Endodermal cell (in vitro differentiated cells): ENCODE measurements around the gene ATG16L2. TPM values are rescaled to one million over a fixed set of nuclear protein-coding genes. Genes with fewer than 3 reads are reported as not detected.

Source experiments
- DNase-seq: peaks from one replicate; pipeline ENCODE4 v3.0.0-alpha.2; 2017
- H3K27ac ChIP-seq: 2 replicates; pipeline ENCODE4 v1.5.1; 2013; ENCODE audit warnings: mild to moderate bottlenecking, low read depth, low read length, moderate library complexity
- H3K27me3 ChIP-seq: 2 replicates; pipeline ENCODE4 v1.6.1; 2013; ENCODE audit warnings: mild to moderate bottlenecking, low read length, moderate library complexity; ENCODE audit not compliant: insufficient read depth, control insufficient read depth, poor library complexity, severe bottlenecking
- H3K36me3 ChIP-seq: 2 replicates; pipeline ENCODE4 v1.7.0; 2013; ENCODE audit warnings: mild to moderate bottlenecking, low read length, moderate library complexity; ENCODE audit not compliant: control insufficient read depth, insufficient read depth
- H3K4me1 ChIP-seq: one replicate; pipeline ENCODE4 v1.7.0; 2013; ENCODE audit warnings: low read length; ENCODE audit not compliant: control insufficient read depth, insufficient read depth
- H3K4me3 ChIP-seq: 2 replicates; pipeline ENCODE4 v1.5.1; 2013; ENCODE audit warnings: mild to moderate bottlenecking, low read length, moderate library complexity
- H3K9ac ChIP-seq: 2 replicates; pipeline ENCODE4 v1.6.1; 2013; ENCODE audit warnings: mild to moderate bottlenecking, low read length, moderate library complexity; ENCODE audit not compliant: poor library complexity, severe bottlenecking; ENCODE audit errors: extremely low read depth
- H3K9me3 ChIP-seq: 2 replicates; pipeline ENCODE4 v1.6.1; 2013; ENCODE audit warnings: mild to moderate bottlenecking, low read length, moderate library complexity; ENCODE audit not compliant: control insufficient read depth
- H3K27ac Mint-ChIP-seq: 2 replicates; pipeline ENCODE4 v1.8.0; 2020; ENCODE audit warnings: mixed read lengths
- H3K27me3 Mint-ChIP-seq: 2 replicates; pipeline ENCODE4 v1.8.0; 2021; ENCODE audit warnings: mild to moderate bottlenecking, mixed read lengths; ENCODE audit not compliant: insufficient read depth
- H3K36me3 Mint-ChIP-seq: 2 replicates; pipeline ENCODE4 v1.8.0; 2020; ENCODE audit warnings: low read depth, mixed read lengths
- H3K4me1 Mint-ChIP-seq: 2 replicates; pipeline ENCODE4 v1.8.0; 2020; ENCODE audit warnings: mixed read lengths
- H3K4me3 Mint-ChIP-seq: 2 replicates; pipeline ENCODE4 v1.8.0; 2020; ENCODE audit warnings: mild to moderate bottlenecking, moderate library complexity, mixed read lengths
- H3K9me3 Mint-ChIP-seq: 2 replicates; pipeline ENCODE4 v1.8.0; 2020; ENCODE audit warnings: mild to moderate bottlenecking, mixed read lengths
- CTCF ChIP-seq: fragments of 200-600 bp; sonication (generic); conservative IDR thresholded peaks from 2 replicates; pipeline ENCODE4 v1.5.0; 2021; ENCODE audit warnings: antibody characterized with exemption, mild to moderate bottlenecking
- WGBS, 2 experiments: methylation state at CpG; one replicate each; pipeline versions ENCODE4 v1.1.5 to v1.1.7; 2013; ENCODE audit warnings: missing lambda C conversion rate in 2 of 2, mixed read lengths in 1 of 2; ENCODE audit not compliant: insufficient coverage in 1 of 2, insufficient read length in 1 of 2; 5-methylcytosine and 5-hydroxymethylcytosine counted together
- total RNA-seq, 2 donors: library from RNA; stranded (reverse); fragmentation: NEBNext Ultra II Directional in 1 of 2; extraction: Animal tissue kit (Norgen Biotek cat#: 25700) in 1 of 2; gene quantifications; 2 replicates in 1 of 2; 3 replicates in 1 of 2; pipeline ENCODE4 v1.2.1, GENCODE V29; 2021

Gene ATG16L2
- total RNA-seq, 2 donors from 2014 or later = 32.2 to 34.2 TPM

GRCh38 chr11:72766152-72766902, 47.9 kb upstream of the ATG16L2 start:
- no peaks in the 10 kb centered on the region for H3K9me3 Mint-ChIP-seq
- H3K27me3 Mint-ChIP-seq = no peaks in the 10 kb centered on the region
- no peak for TF ChIP-seq CTCF
- Histone ChIP-seq H3K27ac (no peak overlapping the region), H3K4me3 (no peak overlapping the region), H3K27me3 (no peaks in the 10 kb centered on the region), H3K36me3 (no peaks in the 10 kb centered on the region), H3K9ac (no peak overlapping the region), H3K9me3 (no peaks in the 10 kb centered on the region), H3K4me1 (no peaks in the 10 kb centered on the region)
- H3K4me3 Mint-ChIP-seq = no peak overlapping the region
- H3K27ac Mint-ChIP-seq = no peak overlapping the region
- WGBS, 2 experiments = 82 to 93% methylated on average over 9 to 12 of the region's 12 CpGs
- no peak for DNase-seq
- peaks cover 6% of the 10 kb centered on the region for H3K36me3 Mint-ChIP-seq
- H3K4me1 Mint-ChIP-seq = peaks cover 2% of the 10 kb centered on the region

GRCh38 chr11:72767203-72768062, 46.8 kb upstream of the ATG16L2 start:
- H3K36me3 ChIP-seq = no peaks in the 10 kb centered on the region
- no peaks in the 10 kb centered on the region for H3K9me3 ChIP-seq
- no peak overlapping the region for H3K27ac ChIP-seq
- peaks cover 6% of the 10 kb centered on the region for H3K36me3 Mint-ChIP-seq
- no peak overlapping the region for H3K4me3 Mint-ChIP-seq
- no peaks in the 10 kb centered on the region for H3K9me3 Mint-ChIP-seq
- no peaks in the 10 kb centered on the region for H3K27me3 ChIP-seq
- H3K27me3 Mint-ChIP-seq = no peaks in the 10 kb centered on the region
- 85 to 100% methylated on average over 2 to 4 of the region's 4 CpGs for WGBS, 2 experiments
- no peak for DNase-seq
- H3K9ac ChIP-seq = no peak overlapping the region
- no peak overlapping the region for H3K4me3 ChIP-seq
- no peak for TF ChIP-seq CTCF
- no peaks in the 10 kb centered on the region for H3K4me1 ChIP-seq
- peaks cover 2% of the 10 kb centered on the region for H3K4me1 Mint-ChIP-seq
- no peak overlapping the region for H3K27ac Mint-ChIP-seq

- no peak for DNase-seq
- Mint-ChIP-seq H3K27me3 (no peaks in the 10 kb centered on the region), H3K4me1 (peaks cover 2% of the 10 kb centered on the region), H3K4me3 (no peak overlapping the region), H3K27ac (no peak overlapping the region), H3K36me3 (peaks cover 6% of the 10 kb centered on the region), H3K9me3 (no peaks in the 10 kb centered on the region)
- Histone ChIP-seq H3K27ac (no peak overlapping the region), H3K9me3 (no peaks in the 10 kb centered on the region), H3K36me3 (no peaks in the 10 kb centered on the region), H3K9ac (no peak overlapping the region), H3K4me3 (no peak overlapping the region), H3K27me3 (no peaks in the 10 kb centered on the region), H3K4me1 (no peaks in the 10 kb centered on the region)
- WGBS, 2 experiments = 20 to 82% methylated on average over 1 to 3 of the region's 3 CpGs
- TF ChIP-seq CTCF = no peak
Measured at GRCh38 chr11:72768581-72768980, 45.6 kb upstream of the ATG16L2 start.
